Measurements from ENCODE around the gene TBX1.

DNA sequence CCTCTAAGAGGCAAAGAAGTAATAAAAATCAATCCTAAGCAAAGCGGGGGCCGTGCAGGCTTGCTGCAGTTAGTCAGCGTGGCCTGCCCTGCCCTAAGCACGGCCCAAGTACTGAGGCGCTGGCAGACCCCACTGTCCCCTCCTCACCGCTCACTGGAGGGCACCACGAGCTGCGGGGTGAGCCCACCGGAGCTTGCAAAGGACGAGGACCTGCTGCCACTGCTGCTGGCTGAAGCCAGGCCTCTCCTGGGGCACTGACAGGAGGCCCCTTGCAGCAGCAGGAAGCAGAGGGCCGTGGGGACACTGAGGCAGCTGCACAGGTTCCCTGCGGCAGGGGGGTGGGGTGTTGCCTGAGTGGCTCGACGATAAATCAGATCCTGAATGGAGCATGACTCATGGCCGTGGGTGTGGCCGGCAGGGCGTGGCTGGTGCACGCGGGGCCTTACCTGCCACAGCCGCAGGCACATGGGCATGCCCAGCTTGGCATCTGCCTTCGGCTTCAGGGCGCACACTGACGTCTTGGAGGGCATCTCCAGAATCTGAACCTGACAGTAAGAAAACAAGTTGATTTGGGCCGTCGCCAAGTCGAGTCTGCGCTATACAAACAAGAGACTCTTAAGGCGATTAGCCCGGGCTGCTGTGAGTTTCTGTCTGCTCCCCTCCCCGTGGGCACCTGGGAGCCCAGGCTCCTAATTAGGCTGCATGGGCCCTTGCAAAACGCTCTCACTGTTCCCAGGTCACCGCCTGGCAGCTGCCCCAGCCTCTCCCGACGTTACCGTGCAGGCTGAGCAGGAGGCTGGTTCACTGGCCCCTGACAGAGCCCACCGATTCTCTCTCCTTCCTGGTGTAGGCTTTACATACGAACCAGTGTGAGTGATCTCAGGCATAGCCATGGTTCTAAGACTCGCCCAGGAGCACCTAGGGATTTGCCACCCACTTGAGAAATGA is 45.9 kb downstream of the TBX1 start:
- TF ChIP-seq, protein P1, sequence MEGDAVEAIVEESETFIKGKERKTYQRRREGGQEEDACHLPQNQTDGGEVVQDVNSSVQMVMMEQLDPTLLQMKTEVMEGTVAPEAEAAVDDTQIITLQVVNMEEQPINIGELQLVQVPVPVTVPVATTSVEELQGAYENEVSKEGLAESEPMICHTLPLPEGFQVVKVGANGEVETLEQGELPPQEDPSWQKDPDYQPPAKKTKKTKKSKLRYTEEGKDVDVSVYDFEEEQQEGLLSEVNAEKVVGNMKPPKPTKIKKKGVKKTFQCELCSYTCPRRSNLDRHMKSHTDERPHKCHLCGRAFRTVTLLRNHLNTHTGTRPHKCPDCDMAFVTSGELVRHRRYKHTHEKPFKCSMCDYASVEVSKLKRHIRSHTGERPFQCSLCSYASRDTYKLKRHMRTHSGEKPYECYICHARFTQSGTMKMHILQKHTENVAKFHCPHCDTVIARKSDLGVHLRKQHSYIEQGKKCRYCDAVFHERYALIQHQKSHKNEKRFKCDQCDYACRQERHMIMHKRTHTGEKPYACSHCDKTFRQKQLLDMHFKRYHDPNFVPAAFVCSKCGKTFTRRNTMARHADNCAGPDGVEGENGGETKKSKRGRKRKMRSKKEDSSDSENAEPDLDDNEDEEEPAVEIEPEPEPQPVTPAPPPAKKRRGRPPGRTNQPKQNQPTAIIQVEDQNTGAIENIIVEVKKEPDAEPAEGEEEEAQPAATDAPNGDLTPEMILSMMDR (optimal IDR thresholded peaks at IDR 0.05 in 1 of 3, IDR thresholded peaks at IDR 0.05 in 1 of 3, conservative IDR thresholded peaks at IDR 0.05 in 1 of 3; ENCODE audit: extremely low read depth in 1 of 3, insufficient read depth in 2 of 3, low read length in 3 of 3) = no peak
- TF ChIP-seq EZH2 (IDR thresholded peaks at IDR 0.05; ENCODE audit: low read length) = no peak

Data from keratinocyte (primary cell).